Measurements from ENCODE around the gene KRT3. TPM values are rescaled to one million over a fixed set of nuclear protein-coding genes. Genes with fewer than 3 reads are reported as not detected.

KRT3 gene
- total RNA-seq = not detected

GRCh38 chr12:52795694-52796428, at the start of gene KRT3:
TSS of gene KRT3 (minus strand) at chr12:52796117. CDS start at chr12:52796042, 75 bp downstream.
- Mint-ChIP-seq H3K36me3 (ENCODE audit: low read depth) (no peaks in the 10 kb centered on the region), H3K27ac (no peak within 1 kb of the TSS), H3K4me1 (ENCODE audit: low read depth) (peaks cover 11% of the 10 kb centered on the region), H3K9me3 (ENCODE audit: insufficient read depth) (no peaks in the 10 kb centered on the region), H3K27me3 (ENCODE audit: low read depth) (peaks cover 13% of the 10 kb centered on the region), H3K4me3 (no peak within 1 kb of the TSS)
- CTCF ChIA-PET = interaction anchor here (2.3 kb wide), 1 partner anchor 89 kb away, joined by 8 read pairs; no protein-coding TSS in a partner anchor
- no peak for DNase-seq
- no peak for ATAC-seq
- POLR2A ChIA-PET = no interaction called here

- no peaks in the 10 kb centered on the region for H3K9me3 Mint-ChIP-seq (ENCODE audit: insufficient read depth)
- POLR2A ChIA-PET = no interaction called here
- H3K4me3 Mint-ChIP-seq = no peak overlapping the region
- ATAC-seq = no peak
- H3K27ac Mint-ChIP-seq = no peak overlapping the region
- no peaks in the 10 kb centered on the region for H3K36me3 Mint-ChIP-seq (ENCODE audit: low read depth)
- CTCF ChIA-PET = interaction anchor here (1.0 kb wide), 1 partner anchor 26 kb away, joined by 5 read pairs; no protein-coding TSS in a partner anchor
- H3K27me3 Mint-ChIP-seq (ENCODE audit: low read depth) = peaks cover 3% of the 10 kb centered on the region
- H3K4me1 Mint-ChIP-seq (ENCODE audit: low read depth) = peaks cover 8% of the 10 kb centered on the region
- no peak for DNase-seq
These were observed 48.5 kb upstream of the KRT3 start for GRCh38 chr12:52844386-52844785.

GRCh38 chr12:52839436-52840105, 43.7 kb upstream of the KRT3 start:
- H3K27ac Mint-ChIP-seq = no peak overlapping the region
- H3K36me3 Mint-ChIP-seq (ENCODE audit: low read depth) = no peaks in the 10 kb centered on the region
- DNase-seq (no peak), ATAC-seq (no peak)
- no peaks in the 10 kb centered on the region for H3K9me3 Mint-ChIP-seq (ENCODE audit: insufficient read depth)
- ChIA-PET POLR2A (no interaction called here), CTCF (interaction anchor here (0.8 to 2.7 kb wide), 6 partner anchors 31 to 254 kb away, joined by 3 to 9 read pairs (median 6); no protein-coding TSS in a partner anchor)
- H3K4me1 Mint-ChIP-seq (ENCODE audit: low read depth) = peaks cover 46% of the 10 kb centered on the region
- no peak overlapping the region for H3K4me3 Mint-ChIP-seq
- H3K27me3 Mint-ChIP-seq (ENCODE audit: low read depth) = peaks cover 3% of the 10 kb centered on the region

GRCh38 chr12:52838609-52839435, 42.9 kb upstream of the KRT3 start:
- ChIA-PET POLR2A (no interaction called here), CTCF (interaction anchor here (1.3 to 2.7 kb wide), 6 partner anchors 26 to 253 kb away, joined by 3 to 9 read pairs (median 6); no protein-coding TSS in a partner anchor)
- H3K4me1 Mint-ChIP-seq (ENCODE audit: low read depth) = peaks cover 46% of the 10 kb centered on the region
- no peak overlapping the region for H3K27ac Mint-ChIP-seq
- ATAC-seq = no peak
- peaks cover 3% of the 10 kb centered on the region for H3K27me3 Mint-ChIP-seq (ENCODE audit: low read depth)
- DNase-seq = no peak
- H3K4me3 Mint-ChIP-seq = no peak overlapping the region
- H3K36me3 Mint-ChIP-seq (ENCODE audit: low read depth) = no peaks in the 10 kb centered on the region
- H3K9me3 Mint-ChIP-seq (ENCODE audit: insufficient read depth) = no peaks in the 10 kb centered on the region

- H3K4me1 Mint-ChIP-seq (ENCODE audit: low read depth) = peaks cover 46% of the 10 kb centered on the region
- DNase-seq (no peak), ATAC-seq (no peak)
- H3K4me3 Mint-ChIP-seq = no peak overlapping the region
- POLR2A ChIA-PET = interaction anchor here (0.7 kb wide), 1 partner anchor 11 kb away, joined by 3 read pairs; the partner anchor contains the start of gene KRT78
- H3K36me3 Mint-ChIP-seq (ENCODE audit: low read depth) = no peaks in the 10 kb centered on the region
- peaks cover 3% of the 10 kb centered on the region for H3K27me3 Mint-ChIP-seq (ENCODE audit: low read depth)
- no peaks in the 10 kb centered on the region for H3K9me3 Mint-ChIP-seq (ENCODE audit: insufficient read depth)
- CTCF ChIA-PET = interaction anchor here (1.1 to 2.7 kb wide), 7 partner anchors 12 to 252 kb away, joined by 3 to 9 read pairs (median 6); no protein-coding TSS in a partner anchor
- H3K27ac Mint-ChIP-seq = peak overlapping the region; percentile 7
These were observed 42.1 kb upstream of the KRT3 start for GRCh38 chr12:52837781-52838608.

- no peak for DNase-seq
- CTCF ChIA-PET = interaction anchor here (1.1 to 2.4 kb wide), 3 partner anchors 11 to 251 kb away, joined by 3 to 9 read pairs (median 6); no protein-coding TSS in a partner anchor
These were observed 41.5 kb upstream of the KRT3 start for GRCh38 chr12:52837413-52837741.

GRCh38 chr12:52836491-52837412, 40.8 kb upstream of the KRT3 start:
- ChIA-PET POLR2A (no interaction called here), CTCF (interaction anchor here (0.7 to 1.8 kb wide), 5 partner anchors 11 to 812 kb away, joined by 3 to 6 read pairs (median 3); no protein-coding TSS in a partner anchor)
- ATAC-seq (peak; percentile 52), DNase-seq (no peak)
- Mint-ChIP-seq H3K27me3 (ENCODE audit: low read depth) (peaks cover 3% of the 10 kb centered on the region), H3K36me3 (ENCODE audit: low read depth) (no peaks in the 10 kb centered on the region), H3K4me3 (no peak overlapping the region), H3K9me3 (ENCODE audit: insufficient read depth) (no peaks in the 10 kb centered on the region), H3K4me1 (ENCODE audit: low read depth) (peaks cover 39% of the 10 kb centered on the region), H3K27ac (peak overlapping the region; percentile 88)

More at GRCh38 chr12:52837413-52837741, 41.5 kb upstream of the KRT3 start:
- peaks cover 3% of the 10 kb centered on the region for H3K27me3 Mint-ChIP-seq (ENCODE audit: low read depth)
- peak overlapping the region; percentile 88 for H3K27ac Mint-ChIP-seq
- ATAC-seq = no peak
- H3K9me3 Mint-ChIP-seq (ENCODE audit: insufficient read depth) = no peaks in the 10 kb centered on the region
- POLR2A ChIA-PET = no interaction called here
- H3K4me3 Mint-ChIP-seq = no peak overlapping the region
- H3K4me1 Mint-ChIP-seq (ENCODE audit: low read depth) = peaks cover 43% of the 10 kb centered on the region
- H3K36me3 Mint-ChIP-seq (ENCODE audit: low read depth) = no peaks in the 10 kb centered on the region

- H3K36me3 Mint-ChIP-seq (ENCODE audit: low read depth) = no peaks in the 10 kb centered on the region
- H3K27me3 Mint-ChIP-seq (ENCODE audit: low read depth) = peaks cover 3% of the 10 kb centered on the region
- DNase-seq = peak; percentile 73
- no peak overlapping the region for H3K4me3 Mint-ChIP-seq
- H3K9me3 Mint-ChIP-seq (ENCODE audit: insufficient read depth) = no peaks in the 10 kb centered on the region
- peak overlapping the region; percentile 88 for H3K27ac Mint-ChIP-seq
- POLR2A ChIA-PET = no interaction called here
- CTCF ChIA-PET = interaction anchor here (1.4 to 1.5 kb wide), 2 partner anchors 34 to 811 kb away, joined by 3 to 5 read pairs; no protein-coding TSS in a partner anchor
- ATAC-seq = peak; percentile 73
- peaks cover 39% of the 10 kb centered on the region for H3K4me1 Mint-ChIP-seq (ENCODE audit: low read depth)
These were observed 40.1 kb upstream of the KRT3 start for GRCh38 chr12:52836042-52836466.

- no peak overlapping the region for H3K4me3 Mint-ChIP-seq
- DNase-seq (no peak), ATAC-seq (peak; percentile 21)
- peak overlapping the region; percentile 88 for H3K27ac Mint-ChIP-seq
- H3K4me1 Mint-ChIP-seq (ENCODE audit: low read depth) = peaks cover 39% of the 10 kb centered on the region
- CTCF ChIA-PET = interaction anchor here (1.4 to 1.5 kb wide), 2 partner anchors 35 to 810 kb away, joined by 3 to 5 read pairs; no protein-coding TSS in a partner anchor
- POLR2A ChIA-PET = no interaction called here
- H3K36me3 Mint-ChIP-seq (ENCODE audit: low read depth) = no peaks in the 10 kb centered on the region
- H3K9me3 Mint-ChIP-seq (ENCODE audit: insufficient read depth) = no peaks in the 10 kb centered on the region
- no peaks in the 10 kb centered on the region for H3K27me3 Mint-ChIP-seq (ENCODE audit: low read depth)
These were observed 39.5 kb upstream of the KRT3 start for GRCh38 chr12:52835271-52836041.

GRCh38 chr12:52834727-52835001, 38.7 kb upstream of the KRT3 start:
- H3K27ac Mint-ChIP-seq = peak overlapping the region; percentile 66

More at GRCh38 chr12:52834727-52835001, 38.7 kb upstream of the KRT3 start:
- Mint-ChIP-seq H3K27me3 (ENCODE audit: low read depth) (no peaks in the 10 kb centered on the region), H3K4me1 (ENCODE audit: low read depth) (peaks cover 39% of the 10 kb centered on the region), H3K4me3 (no peak overlapping the region), H3K9me3 (ENCODE audit: insufficient read depth) (no peaks in the 10 kb centered on the region), H3K36me3 (ENCODE audit: low read depth) (no peaks in the 10 kb centered on the region)
- DNase-seq (no peak), ATAC-seq (no peak)
- ChIA-PET CTCF (interaction anchor here (1.2 kb wide), 1 partner anchor 39 kb away, joined by 3 read pairs; no protein-coding TSS in a partner anchor), POLR2A (interaction anchor here (0.6 kb wide), 1 partner anchor 108 kb away, joined by 3 read pairs; no protein-coding TSS in a partner anchor)

Measured in activated CD8-positive, alpha-beta T cell treated with anti-CD3 and anti-CD28 coated beads, Interleukin-2, amount 10 ng/mL, durations not matched to agents 7 days and 5 days (primary cell).